DMS114 treated with DMSO at 0.1 percent for 48 hours (cell line): ENCODE data around the gene PML.

Experiments used
- DNase-seq: peaks from one replicate; lab custom pipeline; 2025; ENCODE audit not compliant: unreplicated experiment; lab: John Stamatoyannopoulos, UW

The PML gene

GRCh38 chr15:74007820-74008371 is 13.4 kb downstream of the PML start:
- DNase-seq = no peak

- no peak for DNase-seq
Observed at GRCh38 chr15:74008901-74009300, 14.4 kb downstream of the PML start.

GRCh38 chr15:74010929-74011540 is 16.5 kb downstream of the PML start:
- DNase-seq = no peak

GRCh38 chr15:74011610-74012009 is 17.1 kb downstream of the PML start:
- DNase-seq = no peak

- no peak for DNase-seq
Observed at GRCh38 chr15:74013374-74013894, 18.9 kb downstream of the PML start.

GRCh38 chr15:74019734-74020133 is 25.2 kb downstream of the PML start:
- DNase-seq = no peak

GRCh38 chr15:74022706-74023470 is 28.4 kb downstream of the PML start:
- no peak for DNase-seq

- no peak for DNase-seq
Observed at GRCh38 chr15:74024687-74025086, 30.2 kb downstream of the PML start.

- no peak for DNase-seq
Observed at GRCh38 chr15:74025436-74025835, 30.9 kb downstream of the PML start.

- no peak for DNase-seq
Observed at GRCh38 chr15:74027688-74028087, 33.2 kb downstream of the PML start.

GRCh38 chr15:74028646-74029045 is 34.1 kb downstream of the PML start:
- DNase-seq = no peak

- no peak for DNase-seq
Observed at GRCh38 chr15:74032046-74032445, 37.5 kb downstream of the PML start.

GRCh38 chr15:74032606-74033561 is 38.4 kb downstream of the PML start:
- DNase-seq = no peak

- no peak for DNase-seq
Observed at GRCh38 chr15:74034206-74034755, 39.8 kb downstream of the PML start.

- no peak for DNase-seq
Observed at GRCh38 chr15:74035121-74036017, 40.9 kb downstream of the PML start.

GRCh38 chr15:74036271-74037170 is 42.0 kb downstream of the PML start:
- peak; percentile 57 for DNase-seq

GRCh38 chr15:74037171-74038117 is 42.9 kb downstream of the PML start:
- no peak for DNase-seq
